HG02678 (cell line): Measurements from ENCODE around the gene MRGPRF.
A peak's percentile ranks its signal among the peaks of the same experiment; 100 is the strongest.

Experiments used
- ATAC-seq: cut with Tn5 transposase; IDR thresholded peaks from one replicate; pipeline ENCODE4 v1.9.1; 2021; ENCODE audit warnings: mild to moderate bottlenecking, moderate library complexity; ENCODE audit not compliant: unreplicated experiment

The MRGPRF gene

GRCh38 chr11:69051381-69052342 lies 38.6 kb upstream of the MRGPRF start:
- no peak for ATAC-seq

GRCh38 chr11:69050592-69051380 lies 37.7 kb upstream of the MRGPRF start:
- ATAC-seq, result no peak

- no peak for ATAC-seq
Observed at GRCh38 chr11:69049490-69049867, 36.4 kb upstream of the MRGPRF start.

GRCh38 chr11:69048694-69049489 lies 35.8 kb upstream of the MRGPRF start, which contains the start of gene TPCN2:
TSS of gene TPCN2 (plus strand) at chr11:69048932. CDS start at chr11:69048998, 66 bp downstream.
- peak; percentile 93 for ATAC-seq

- ATAC-seq, result no peak
Observed at GRCh38 chr11:69048031-69048693, 35.1 kb upstream of the MRGPRF start.

- ATAC-seq, result no peak
Observed at GRCh38 chr11:69044111-69045013, 31.3 kb upstream of the MRGPRF start.

- ATAC-seq, result no peak
Observed at GRCh38 chr11:69041516-69041915, 28.5 kb upstream of the MRGPRF start.

- no peak for ATAC-seq
Observed at GRCh38 chr11:69040581-69041260, 27.7 kb upstream of the MRGPRF start.

- ATAC-seq, result no peak
Observed at GRCh38 chr11:69040051-69040450, 27.0 kb upstream of the MRGPRF start.

- ATAC-seq, result no peak
Observed at GRCh38 chr11:69039501-69039900, 26.5 kb upstream of the MRGPRF start.

- ATAC-seq, result no peak
Observed at GRCh38 chr11:69037544-69037943, 24.5 kb upstream of the MRGPRF start.

GRCh38 chr11:69037074-69037473 lies 24.0 kb upstream of the MRGPRF start:
- ATAC-seq, result no peak

- ATAC-seq, result no peak
Observed at GRCh38 chr11:69035946-69036340, 22.9 kb upstream of the MRGPRF start.

- no peak for ATAC-seq
Observed at GRCh38 chr11:69035150-69035945, 22.3 kb upstream of the MRGPRF start.

GRCh38 chr11:69034123-69034867 lies 21.2 kb upstream of the MRGPRF start:
- no peak for ATAC-seq

- no peak for ATAC-seq
Observed at GRCh38 chr11:69033431-69033830, 20.4 kb upstream of the MRGPRF start.

- no peak for ATAC-seq
Observed at GRCh38 chr11:69032833-69033232, 19.8 kb upstream of the MRGPRF start.
